ACC112 (cell line): Measurements from ENCODE around the gene BCL11A.

Experiments used
- H2AFZ ChIP-seq: fragments of 200-600 bp; sonication (generic); one replicate; pipeline ENCODE4 v1.6.0; 2017; ENCODE audit warnings: antibody characterized with exemption, low read length; ENCODE audit not compliant: unreplicated experiment
- H3K27ac ChIP-seq: fragments of 200-600 bp; sonication (generic); 2 replicates; pipeline ENCODE4 v1.5.1; 2014; ENCODE audit warnings: low read depth, mild to moderate bottlenecking, antibody characterized with exemption, low read length, moderate library complexity
- H3K27me3 ChIP-seq: fragments of 200-600 bp; sonication (generic); 2 replicates; pipeline ENCODE4 v1.6.1; 2014; ENCODE audit warnings: mild to moderate bottlenecking, antibody characterized with exemption, low read length, moderate library complexity, mixed read lengths; ENCODE audit not compliant: insufficient read depth
- H3K36me3 ChIP-seq: fragments of 200-600 bp; sonication (generic); 2 replicates; pipeline ENCODE4 v1.6.1; 2016; ENCODE audit warnings: mild to moderate bottlenecking, antibody characterized with exemption, low read length, moderate library complexity, mixed read lengths; ENCODE audit not compliant: insufficient read depth
- H3K4me1 ChIP-seq: fragments of 200-600 bp; sonication (generic); one replicate; pipeline ENCODE4 v1.6.1; 2016; ENCODE audit warnings: low read length, mixed read lengths; ENCODE audit not compliant: insufficient read depth, unreplicated experiment, control insufficient read depth
- H3K4me3 ChIP-seq: fragments of 200-600 bp; sonication (generic); 2 replicates; pipeline ENCODE4 v1.5.1; 2014; ENCODE audit warnings: mild to moderate bottlenecking, low read depth, low read length
- H3K79me2 ChIP-seq: fragments of 200-600 bp; sonication (generic); one replicate; pipeline ENCODE4 v1.6.0; 2016; ENCODE audit warnings: low read length; ENCODE audit not compliant: control insufficient read depth, unreplicated experiment, insufficient read depth

The BCL11A gene

DNA sequence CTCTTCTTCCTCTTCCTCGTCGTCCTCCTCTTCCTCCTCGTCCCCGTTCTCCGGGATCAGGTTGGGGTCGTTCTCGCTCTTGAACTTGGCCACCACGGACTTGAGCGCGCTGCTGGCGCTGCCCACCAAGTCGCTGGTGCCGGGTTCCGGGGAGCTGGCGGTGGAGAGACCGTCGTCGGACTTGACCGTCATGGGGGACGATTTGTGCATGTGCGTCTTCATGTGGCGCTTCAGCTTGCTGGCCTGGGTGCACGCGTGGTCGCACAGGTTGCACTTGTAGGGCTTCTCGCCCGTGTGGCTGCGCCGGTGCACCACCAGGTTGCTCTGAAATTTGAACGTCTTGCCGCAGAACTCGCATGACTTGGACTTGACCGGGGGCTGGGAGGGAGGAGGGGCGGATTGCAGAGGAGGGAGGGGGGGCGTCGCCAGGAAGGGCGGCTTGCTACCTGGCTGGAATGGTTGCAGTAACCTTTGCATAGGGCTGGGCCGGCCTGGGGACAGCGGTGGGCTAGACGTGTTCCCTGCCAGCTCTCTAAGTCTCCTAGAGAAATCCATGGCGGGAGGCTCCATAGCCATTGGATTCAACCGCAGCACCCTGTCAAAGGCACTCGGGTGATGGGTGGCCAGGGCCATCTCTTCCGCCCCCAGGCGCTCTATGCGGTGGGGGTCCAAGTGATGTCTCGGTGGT is 91.9 kb downstream of the BCL11A start:
- Histone ChIP-seq H3K79me2 (no peaks in the 10 kb centered on the region), H3K27me3 (no peaks in the 10 kb centered on the region), H3K36me3 (no peaks in the 10 kb centered on the region), H2AFZ (no peak overlapping the region), H3K4me3 (no peak overlapping the region), H3K4me1 (no peaks in the 10 kb centered on the region), H3K27ac (no peak overlapping the region)

- Histone ChIP-seq H3K4me1 (no peaks in the 10 kb centered on the region), H2AFZ (no peak overlapping the region), H3K27ac (no peak overlapping the region), H3K36me3 (no peaks in the 10 kb centered on the region), H3K79me2 (no peaks in the 10 kb centered on the region), H3K27me3 (no peaks in the 10 kb centered on the region), H3K4me3 (no peak overlapping the region)
Observed at GRCh38 chr2:60460577-60461420, 92.7 kb downstream of the BCL11A start.

DNA sequence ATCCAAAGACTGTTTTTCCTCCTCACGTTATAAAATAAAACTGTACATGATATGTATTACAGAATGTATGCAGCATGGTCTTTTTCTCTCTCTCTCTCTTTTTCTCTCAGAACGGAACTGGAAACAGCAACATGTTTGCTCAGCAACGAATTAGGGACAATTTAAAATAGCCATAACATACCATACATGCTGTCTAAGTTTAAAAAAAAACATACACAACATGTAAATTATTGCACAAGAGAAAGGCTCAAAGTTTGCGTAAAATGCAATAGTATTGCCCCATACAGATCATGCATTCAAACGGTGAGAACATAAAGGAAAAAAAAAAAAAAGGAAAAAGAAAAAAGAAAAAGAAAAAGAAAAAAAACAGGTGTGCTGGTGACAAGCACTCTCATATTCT is 93.6 kb downstream of the BCL11A start:
- Histone ChIP-seq H3K27ac (no peak overlapping the region), H3K4me3 (no peak overlapping the region), H2AFZ (no peak overlapping the region), H3K36me3 (no peaks in the 10 kb centered on the region), H3K4me1 (no peaks in the 10 kb centered on the region), H3K79me2 (no peaks in the 10 kb centered on the region), H3K27me3 (no peaks in the 10 kb centered on the region)

- Histone ChIP-seq H2AFZ (no peak overlapping the region), H3K27me3 (no peaks in the 10 kb centered on the region), H3K4me1 (no peaks in the 10 kb centered on the region), H3K36me3 (no peaks in the 10 kb centered on the region), H3K4me3 (no peak overlapping the region), H3K27ac (no peak overlapping the region), H3K79me2 (no peaks in the 10 kb centered on the region)
Observed at GRCh38 chr2:60456115-60456770, 97.2 kb downstream of the BCL11A start.

- no peaks in the 10 kb centered on the region for H3K4me1 ChIP-seq
Observed at GRCh38 chr2:60453872-60454271, 99.6 kb downstream of the BCL11A start.

DNA sequence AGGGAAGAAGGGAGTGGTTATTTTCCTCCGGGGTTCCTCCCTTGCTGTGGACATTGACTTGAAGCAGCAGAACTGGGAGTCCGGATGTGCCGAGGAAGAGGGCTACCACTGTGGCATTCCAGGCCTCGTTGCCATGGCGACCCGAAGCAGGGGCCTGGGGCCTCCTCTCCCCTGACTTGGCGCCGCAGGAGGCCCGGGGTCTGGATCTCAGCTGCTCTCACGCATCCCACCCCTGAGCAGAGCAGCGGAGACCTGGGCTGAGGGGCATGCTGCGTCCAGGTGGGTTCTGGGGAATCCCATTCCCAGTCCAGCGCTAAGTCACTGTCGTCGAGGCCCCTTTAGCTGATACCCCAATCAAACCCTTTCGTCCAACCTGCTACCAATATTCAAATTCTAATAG is 100.2 kb downstream of the BCL11A start:
- Histone ChIP-seq H3K79me2 (no peaks in the 10 kb centered on the region), H3K27ac (no peak overlapping the region), H3K4me3 (no peak overlapping the region), H3K36me3 (no peaks in the 10 kb centered on the region), H2AFZ (no peak overlapping the region), H3K4me1 (no peaks in the 10 kb centered on the region), H3K27me3 (no peaks in the 10 kb centered on the region)

More at GRCh38 chr2:60453872-60454271, 99.6 kb downstream of the BCL11A start:
- Histone ChIP-seq H3K36me3 (no peaks in the 10 kb centered on the region), H3K27ac (no peak overlapping the region), H3K27me3 (no peaks in the 10 kb centered on the region), H3K79me2 (no peaks in the 10 kb centered on the region), H3K4me3 (no peak overlapping the region), H2AFZ (no peak overlapping the region)

- no peaks in the 10 kb centered on the region for H3K79me2 ChIP-seq
- no peak overlapping the region for H2AFZ ChIP-seq
- no peaks in the 10 kb centered on the region for H3K36me3 ChIP-seq
- H3K4me3 ChIP-seq: no peak overlapping the region
- H3K27me3 ChIP-seq: no peaks in the 10 kb centered on the region
- no peaks in the 10 kb centered on the region for H3K4me1 ChIP-seq
- H3K27ac ChIP-seq: no peak overlapping the region
Observed at GRCh38 chr2:60450488-60450887, 103.0 kb downstream of the BCL11A start.

GRCh38 chr2:60447943-60448342 is 105.5 kb downstream of the BCL11A start:
- Histone ChIP-seq H3K4me3 (no peak overlapping the region), H3K36me3 (no peaks in the 10 kb centered on the region), H3K27me3 (no peaks in the 10 kb centered on the region), H3K4me1 (no peaks in the 10 kb centered on the region), H3K79me2 (no peaks in the 10 kb centered on the region), H3K27ac (no peak overlapping the region), H2AFZ (no peak overlapping the region)

- no peaks in the 10 kb centered on the region for H3K4me1 ChIP-seq
- no peaks in the 10 kb centered on the region for H3K27me3 ChIP-seq
- H2AFZ ChIP-seq: no peak overlapping the region
- H3K36me3 ChIP-seq: no peaks in the 10 kb centered on the region
- no peak overlapping the region for H3K4me3 ChIP-seq
- no peaks in the 10 kb centered on the region for H3K79me2 ChIP-seq
- H3K27ac ChIP-seq: no peak overlapping the region
Observed at GRCh38 chr2:60446413-60447267, 106.8 kb downstream of the BCL11A start.

DNA sequence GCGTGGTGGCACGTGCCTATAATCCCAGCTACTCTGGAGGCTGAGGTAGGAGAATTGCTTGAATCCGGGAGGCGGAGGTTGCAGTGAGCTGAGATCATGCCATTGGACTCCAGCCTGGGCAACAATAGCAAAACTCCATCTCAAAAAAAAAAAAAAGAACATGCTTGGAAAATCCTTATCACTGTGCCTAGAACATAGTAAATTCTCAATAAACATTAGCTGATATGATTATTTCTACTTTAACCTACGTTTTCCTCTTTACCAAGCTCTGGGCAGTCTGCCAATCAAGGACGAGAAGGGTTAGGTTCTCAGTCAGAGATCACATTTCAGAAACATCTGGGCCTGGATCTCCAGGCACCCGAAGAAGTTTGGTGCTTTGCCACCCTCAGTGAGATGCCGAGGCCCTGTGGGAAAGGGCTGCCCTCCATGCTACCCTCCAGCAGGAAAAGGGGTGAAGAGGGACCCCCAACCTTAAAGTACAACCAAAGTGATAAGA is 107.7 kb downstream of the BCL11A start:
- no peaks in the 10 kb centered on the region for H3K79me2 ChIP-seq
- H2AFZ ChIP-seq: no peak overlapping the region
- no peaks in the 10 kb centered on the region for H3K4me1 ChIP-seq
- no peaks in the 10 kb centered on the region for H3K27me3 ChIP-seq
- no peak overlapping the region for H3K4me3 ChIP-seq
- no peaks in the 10 kb centered on the region for H3K36me3 ChIP-seq
- H3K27ac ChIP-seq: no peak overlapping the region
